Activated CD8-positive, alpha-beta memory T cell treated with anti-CD3 and anti-CD28 coated beads for 4 hours (primary cell): ENCODE results near the gene PLET1.
"Not testable (repeated sequence)": the region's sequence is repeated elsewhere in the genome, so short reads cannot be mapped to it uniquely, and the experiment has no call there.

ENCODE experiments used
- DNase-seq, 2 donors: peaks; one replicate each; pipeline ENCODE4 v3.0.0-alpha.2; 2020; ENCODE audit warnings: low read depth in 2 of 2

Gene PLET1

GRCh38 chr11:112211536-112211935 is 49.1 kb downstream of the PLET1 start:
- peak in 1 of 2 donors; percentile 6 for DNase-seq

GRCh38 chr11:112210890-112211289 is 49.8 kb downstream of the PLET1 start:
- DNase-seq: no peak

GRCh38 chr11:112206071-112206470 is 54.6 kb downstream of the PLET1 start:
- no peak for DNase-seq

GRCh38 chr11:112200252-112200651 is 60.4 kb downstream of the PLET1 start:
- no peak for DNase-seq

- not testable (repeated sequence) for DNase-seq
Observed at GRCh38 chr11:112199101-112199500, 61.6 kb downstream of the PLET1 start.
